H1 (cell line): Measurements from ENCODE around the gene FOXN1. TPM values are rescaled to one million over a fixed set of nuclear protein-coding genes. Genes with fewer than 3 reads are reported as not detected.

Experiments
- CTCF ChIA-PET: fragments of 300-600 bp; sonication (Branson Sonifier 250); formaldehyde crosslinking; loops from one replicate; lab custom pipeline; 2021; ENCODE audit not compliant: partially characterized antibody; lab: Charles Lee
- POLR2A ChIA-PET: fragments of 300-600 bp; sonication (Branson Sonifier 250); formaldehyde crosslinking; loops from one replicate; lab custom pipeline; 2021; ENCODE audit warnings: inconsistent platforms; ENCODE audit not compliant: partially characterized antibody; lab: Charles Lee
- DNase-seq, 2 experiments: peaks; one replicate each; pipeline versions ENCODE4 v3.0.0 to v3.0.0-alpha.2; 2010 to 2022; ENCODE audit warnings: low spot score in 2 of 2, low read depth in 1 of 2, mixed read lengths in 1 of 2
- FAIRE-seq: peaks from 2 replicates; lab custom pipeline; 2011; peaks lifted over from hg19 to GRCh38; lab: Jason Lieb, UNC
- H2AFZ ChIP-seq: 2 replicates; pipeline ENCODE4 v1.8.1; 2012; ENCODE audit warnings: low read length, inconsistent platforms
- H2AK5ac ChIP-seq: 2 replicates; pipeline ENCODE4 v1.6.1; 2013; ENCODE audit warnings: low read depth, low read length
- H2BK120ac ChIP-seq: replicated peaks from 2 replicates; pipeline ENCODE3; 2013; ENCODE audit warnings: low read depth, low read length, inconsistent platforms
- H2BK12ac ChIP-seq: 2 replicates; pipeline ENCODE4 v1.6.1; 2013; ENCODE audit warnings: low read depth, low read length
- H2BK15ac ChIP-seq: 2 replicates; pipeline ENCODE4 v1.6.1; 2013; ENCODE audit warnings: low read length
- H2BK20ac ChIP-seq: 2 replicates; pipeline ENCODE4 v1.6.1; 2013; ENCODE audit warnings: low read length
- H2BK5ac ChIP-seq: 2 replicates; pipeline ENCODE4 v1.6.1; 2013; ENCODE audit warnings: low read depth, low read length
- H3K14ac ChIP-seq: 2 replicates; pipeline ENCODE4 v1.6.1; 2013; ENCODE audit warnings: inconsistent platforms; ENCODE audit not compliant: insufficient read length
- H3K18ac ChIP-seq: 2 replicates; pipeline ENCODE4 v1.6.1; 2013; ENCODE audit warnings: low read length; ENCODE audit errors: extremely low read depth
- H3K23ac ChIP-seq: 2 replicates; pipeline ENCODE4 v1.6.1; 2013; ENCODE audit warnings: inconsistent platforms; ENCODE audit not compliant: insufficient read length
- H3K23me2 ChIP-seq: 2 replicates; pipeline ENCODE4 v1.6.1; 2013; ENCODE audit warnings: low read depth, low read length
- H3K27ac ChIP-seq: 2 replicates; pipeline ENCODE4 v1.6.1; 2011; ENCODE audit warnings: low read depth, low read length, inconsistent platforms
- H3K27me3 ChIP-seq, 4 experiments: replicated peaks in 1 of 4; 1 replicate in 1 of 4; 2 replicates in 3 of 4; pipeline versions ENCODE4 v1.6.1 to v1.8.1; 2011 to 2013; ENCODE audit warnings: low read length in 3 of 4, mild to moderate bottlenecking in 3 of 4, inconsistent platforms in 2 of 4, mixed read lengths in 2 of 4, moderate library complexity in 1 of 4; ENCODE audit not compliant: control insufficient read depth in 3 of 4, insufficient read depth in 3 of 4; ENCODE audit errors: extremely low read depth in 1 of 4
- H3K36me3 ChIP-seq, 4 experiments: 2 replicates each; pipeline versions ENCODE4 v1.6.1 to v1.8.1; 2011 to 2013; ENCODE audit warnings: mild to moderate bottlenecking in 4 of 4, low read length in 3 of 4, moderate library complexity in 2 of 4, control low read depth in 1 of 4, inconsistent platforms in 1 of 4; ENCODE audit not compliant: insufficient read depth in 4 of 4, control insufficient read depth in 2 of 4
- H3K4ac ChIP-seq: replicated peaks from 2 replicates; pipeline ENCODE3; 2013; ENCODE audit warnings: low read length, low read depth, mixed read lengths, inconsistent platforms; ENCODE audit not compliant: insufficient read length
- H3K4me1 ChIP-seq, 4 experiments: replicated peaks in 1 of 4; 1 replicate in 1 of 4; 2 replicates in 3 of 4; pipeline versions ENCODE4 v1.6.1 to v1.8.1; 2011 to 2013; ENCODE audit warnings: low read length in 3 of 4, inconsistent platforms in 2 of 4, mixed read lengths in 1 of 4; ENCODE audit not compliant: insufficient read depth in 4 of 4, control insufficient read depth in 3 of 4
- H3K4me2 ChIP-seq, 2 experiments: 2 replicates each; pipeline versions ENCODE4 v1.6.1 to v1.8.1; 2011 to 2013; ENCODE audit warnings: low read depth in 2 of 2, low read length in 2 of 2, control low read depth in 1 of 2, inconsistent platforms in 1 of 2, mild to moderate bottlenecking in 1 of 2; ENCODE audit not compliant: insufficient read depth in 1 of 2
- H3K4me3 ChIP-seq, 4 experiments: fragments of 200-600, 300-600 bp in 1 of 4; sonication (generic), shearing (Covaris generic), sonication (Bioruptor Twin) in 1 of 4; 2 replicates each; pipeline versions ENCODE4 v1.5.1 to v1.8.1; 2011 to 2016; ENCODE audit warnings: low read length in 4 of 4, low read depth in 3 of 4, control low read depth in 2 of 4, inconsistent platforms in 2 of 4, mild to moderate bottlenecking in 2 of 4, mixed read lengths in 1 of 4, moderate library complexity in 1 of 4; ENCODE audit not compliant: insufficient read depth in 2 of 4; ENCODE audit errors: extremely low read depth in 1 of 4
- H3K56ac ChIP-seq: replicated peaks from 2 replicates; pipeline ENCODE3; 2013; ENCODE audit warnings: low read depth, mild to moderate bottlenecking, mixed read lengths, low read length, inconsistent platforms; ENCODE audit not compliant: insufficient read length
- H3K79me1 ChIP-seq: 2 replicates; pipeline ENCODE4 v1.6.1; 2013; ENCODE audit warnings: low read depth, low read length, control low read depth
- H3K79me2 ChIP-seq, 2 experiments: 2 replicates each; pipeline versions ENCODE4 v1.6.1 to v1.8.1; 2012 to 2013; ENCODE audit warnings: low read length in 2 of 2, mild to moderate bottlenecking in 2 of 2, inconsistent platforms in 1 of 2; ENCODE audit not compliant: insufficient read depth in 2 of 2, control insufficient read depth in 1 of 2
- H3K9ac ChIP-seq, 4 experiments: replicated peaks in 1 of 4; 1 replicate in 1 of 4; 2 replicates in 3 of 4; pipeline versions ENCODE4 v1.6.1 to v1.8.1; 2011 to 2013; ENCODE audit warnings: low read depth in 3 of 4, low read length in 3 of 4, control low read depth in 2 of 4, mild to moderate bottlenecking in 2 of 4, moderate library complexity in 2 of 4, inconsistent platforms in 1 of 4; ENCODE audit errors: extremely low read depth in 1 of 4
- H3K9me3 ChIP-seq, 2 experiments: 2 replicates each; pipeline versions ENCODE4 v1.6.1 to v1.8.1; 2012 to 2013; ENCODE audit warnings: mild to moderate bottlenecking in 2 of 2, moderate library complexity in 2 of 2, control low read depth in 1 of 2, inconsistent platforms in 1 of 2, low read depth in 1 of 2, low read length in 1 of 2, mixed read lengths in 1 of 2; ENCODE audit not compliant: insufficient read depth in 2 of 2
- H4K20me1 ChIP-seq, 2 experiments: replicated peaks in 1 of 2; 2 replicates each; pipeline versions ENCODE3 to v1.8.1; 2011 to 2013; ENCODE audit warnings: inconsistent platforms in 2 of 2, low read length in 2 of 2, mild to moderate bottlenecking in 1 of 2; ENCODE audit not compliant: insufficient read depth in 2 of 2, control insufficient read depth in 1 of 2
- H4K5ac ChIP-seq: 2 replicates; pipeline ENCODE4 v1.6.1; 2013; ENCODE audit warnings: low read length, low read depth, mixed read lengths, inconsistent platforms; ENCODE audit not compliant: insufficient read length
- H4K8ac ChIP-seq: 2 replicates; pipeline ENCODE4 v1.8.0; 2013; ENCODE audit warnings: mild to moderate bottlenecking, moderate library complexity, low read length, inconsistent platforms; ENCODE audit not compliant: insufficient read depth; ENCODE audit errors: extremely low read depth
- H4K91ac ChIP-seq: replicated peaks from 2 replicates; pipeline ENCODE3; 2013; ENCODE audit warnings: low read length, mixed read lengths, inconsistent platforms; ENCODE audit not compliant: insufficient read length
- CTCF ChIP-seq, 3 experiments: IDR thresholded peaks; 1 replicate in 2 of 3; 2 replicates in 1 of 3; pipeline versions ENCODE4 v1.5.1 to v1.6.1; 2011; ENCODE audit warnings: low read length in 3 of 3, mild to moderate bottlenecking in 3 of 3, inconsistent platforms in 2 of 3, low read depth in 1 of 3, moderate library complexity in 1 of 3; ENCODE audit not compliant: insufficient read depth in 1 of 3; ENCODE audit errors: control extremely low read depth in 1 of 3
- EGR1 ChIP-seq: IDR thresholded peaks from 2 replicates; pipeline ENCODE4 v1.6.1; 2011; ENCODE audit warnings: low read depth, low read length, borderline replicate concordance
- HDAC2 ChIP-seq, 2 experiments: fragments of 300-600 bp in 1 of 2; sonication (generic) in 1 of 2; IDR thresholded peaks; 2 replicates each; pipeline ENCODE4 v1.6.1; 2011 to 2012; ENCODE audit warnings: low read depth in 2 of 2, low read length in 2 of 2, mild to moderate bottlenecking in 2 of 2, moderate library complexity in 2 of 2, borderline replicate concordance in 1 of 2, inconsistent platforms in 1 of 2
- NANOG ChIP-seq: IDR thresholded peaks from 2 replicates; pipeline ENCODE4 v1.6.1; 2011; ENCODE audit warnings: low read length, low read depth, mild to moderate bottlenecking, inconsistent platforms; ENCODE audit not compliant: insufficient read depth, poor library complexity, severe bottlenecking
- RAD21 ChIP-seq, 2 experiments: IDR thresholded peaks in 1 of 2; conservative IDR thresholded peaks in 1 of 2; 2 replicates each; pipeline ENCODE4 v1.6.1; 2011; ENCODE audit warnings: low read depth in 2 of 2, low read length in 2 of 2, improper control_type of control experiment in 1 of 2, inconsistent platforms in 1 of 2, mild to moderate bottlenecking in 1 of 2, moderate library complexity in 1 of 2
- SP1 ChIP-seq: IDR thresholded peaks from 2 replicates; pipeline ENCODE4 v1.6.1; 2011; ENCODE audit warnings: low read depth, low read length
- TBP ChIP-seq: IDR thresholded peaks from 2 replicates; pipeline ENCODE4 v1.6.1; 2011; ENCODE audit warnings: low read depth, low read length, improper control_type of control experiment
- WGBS, 2 experiments: shearing (Covaris generic) in 1 of 2; methylation state at CpG; one replicate each; pipeline versions ENCODE4 v1.1.6 to v1.1.7; 2013 to 2015; ENCODE audit warnings: low lambda C conversion rate in 2 of 2, mixed read lengths in 2 of 2, inconsistent platforms in 1 of 2, low coverage in 1 of 2, missing lambda C conversion rate in 1 of 2; ENCODE audit not compliant: insufficient replicate concordance in 2 of 2, insufficient coverage in 1 of 2, insufficient read length in 1 of 2; ENCODE audit errors: extremely low coverage in 1 of 2, missing lambda C conversion rate in 1 of 2; 5-methylcytosine and 5-hydroxymethylcytosine counted together
- polyA plus RNA-seq, 7 experiments: library from polyadenylated mRNA; depleted of rRNA in 3 of 7; stranded (reverse) in 5 of 7; unstranded in 2 of 7; fragments of >200 nt in 5 of 7; fragments of 200-250 nt in 2 of 7; gene quantifications; 1 replicate in 5 of 7; 2 replicates in 1 of 7; 4 replicates in 1 of 7; pipeline versions ENCODE4 v1.2.1 to v1.2.3, GENCODE V29; 2011 to 2013; ENCODE audit warnings: missing spikeins in 2 of 7, mixed read lengths in 2 of 7
- total RNA-seq: library from RNA; stranded (reverse); fragmentation: NEBNext Ultra II Directional; extraction: Animal tissue kit (Norgen Biotek cat#: 25700); gene quantifications from 2 replicates; pipeline ENCODE4 v1.2.1, GENCODE V29; 2021

Gene FOXN1
- total and polyA plus RNA-seq, 2 of the 8 experiments (the other 6 are each of a cell fraction or from before 2014, with no cell fraction given) = not detected

- no peak overlapping the region for H3K18ac ChIP-seq
- H3K79me2 ChIP-seq = peaks cover 0 to 10% of the 10 kb centered on the region in 2 experiments; a peak in 1 of 4 replicates
- H2BK12ac ChIP-seq = no peak overlapping the region
- no peak overlapping the region for H3K4ac ChIP-seq
- peaks cover 4 to 35% (median 12%) of the 10 kb centered on the region in 4 experiments for H3K36me3 ChIP-seq
- H3K79me1 ChIP-seq = peaks cover 7% of the 10 kb centered on the region; the same call in 1 of the 2 replicates
- H3K23ac ChIP-seq = no peak overlapping the region
- H2BK120ac ChIP-seq = no peak overlapping the region
- no peak overlapping the region for H3K14ac ChIP-seq
- H2BK15ac ChIP-seq = no peak overlapping the region
- no peak overlapping the region for H4K91ac ChIP-seq
- no peak overlapping the region for H3K56ac ChIP-seq
- POLR2A ChIA-PET = interaction anchor here (0.8 to 2.4 kb wide), 3 partner anchors 21 to 23 kb away, joined by 3 to 7 read pairs (median 6); partner anchors contain the start of gene ALDOC
- no peak for FAIRE-seq
- CTCF ChIA-PET = interaction anchor here (0.7 to 2.5 kb wide), 10 partner anchors 8 to 148 kb away, joined by 3 to 8 read pairs (median 4); no protein-coding TSS in a partner anchor
- no peak overlapping the region for H3K27ac ChIP-seq
- 88% methylated on average over 6 of the region's 6 CpGs; no CpG with 5 or more reads in 1 of the 2 experiments for WGBS, 2 experiments
- H3K9me3 ChIP-seq = no peaks in the 10 kb centered on the region
- no peaks in the 10 kb centered on the region; a peak in 1 of 7 replicates for H3K27me3 ChIP-seq
- peaks cover 0 to 10% (median 2%) of the 10 kb centered on the region in 4 experiments; a peak in 2 of 7 replicates for H3K4me1 ChIP-seq
- no peak overlapping the region for H4K8ac ChIP-seq
- H2AFZ ChIP-seq = no peak overlapping the region
- peaks cover 7% of the 10 kb centered on the region; the same call in 1 of the 2 replicates for H3K23me2 ChIP-seq
- H2BK5ac ChIP-seq = no peak overlapping the region
- H2AK5ac ChIP-seq = no peak overlapping the region
- no peak overlapping the region for H3K9ac ChIP-seq
- H3K4me2 ChIP-seq = no peak overlapping the region
- H3K4me3 ChIP-seq = no peak overlapping the region
- peaks cover 2 to 7% of the 10 kb centered on the region in 2 experiments for H4K20me1 ChIP-seq
- TF ChIP-seq NANOG (no peak), RAD21 (IDR thresholded peaks at IDR 0.05 in 1 of 2, conservative IDR thresholded peaks at IDR 0.05 in 1 of 2; ENCODE audit: low read depth in 2 of 2, low read length in 2 of 2) (peak; percentile 33 to 45; a peak in 3 of 4 replicates), TBP (no peak), HDAC2 (IDR thresholded peaks at IDR 0.05; ENCODE audit: borderline replicate concordance in 1 of 2, low read depth in 2 of 2, low read length in 2 of 2) (no peak), CTCF (IDR thresholded peaks at IDR 0.05; ENCODE audit: control extremely low read depth in 1 of 3, insufficient read depth in 1 of 3, low read depth in 1 of 3, low read length in 3 of 3) (peak; percentile 29 to 61 (median 42)), SP1 (no peak), EGR1 (no peak)
- TF ChIP-seq, all 59 proteins: peak for 2
- Histone ChIP-seq H4K5ac (no peak overlapping the region), H2BK20ac (no peak overlapping the region)
- no peak for DNase-seq
Observed at GRCh38 chr17:28554565-28554964, 48.4 kb downstream of the FOXN1 start.
